IPS-NIHi7 (cell line): Measurements from ENCODE around the gene SLC29A3.
A peak's percentile ranks its signal among the peaks of the same experiment; 100 is the strongest.
"Not testable (repeated sequence)": the region's sequence is repeated elsewhere in the genome, so short reads cannot be mapped to it uniquely, and the experiment has no call there.

Source experiments
- DNase-seq: peaks from one replicate; pipeline ENCODE4 v3.0.0; 2012; ENCODE audit warnings: mixed read lengths; ENCODE audit errors: extremely low spot score

Gene SLC29A3

GRCh38 chr10:71319042-71319799, at the start of gene SLC29A3:
Gene SLC29A3, plus strand, starts transcription at chr10:71319259. Its CDS starts 51 bp downstream, at chr10:71319310.
- peak; percentile 90 for DNase-seq

DNA sequence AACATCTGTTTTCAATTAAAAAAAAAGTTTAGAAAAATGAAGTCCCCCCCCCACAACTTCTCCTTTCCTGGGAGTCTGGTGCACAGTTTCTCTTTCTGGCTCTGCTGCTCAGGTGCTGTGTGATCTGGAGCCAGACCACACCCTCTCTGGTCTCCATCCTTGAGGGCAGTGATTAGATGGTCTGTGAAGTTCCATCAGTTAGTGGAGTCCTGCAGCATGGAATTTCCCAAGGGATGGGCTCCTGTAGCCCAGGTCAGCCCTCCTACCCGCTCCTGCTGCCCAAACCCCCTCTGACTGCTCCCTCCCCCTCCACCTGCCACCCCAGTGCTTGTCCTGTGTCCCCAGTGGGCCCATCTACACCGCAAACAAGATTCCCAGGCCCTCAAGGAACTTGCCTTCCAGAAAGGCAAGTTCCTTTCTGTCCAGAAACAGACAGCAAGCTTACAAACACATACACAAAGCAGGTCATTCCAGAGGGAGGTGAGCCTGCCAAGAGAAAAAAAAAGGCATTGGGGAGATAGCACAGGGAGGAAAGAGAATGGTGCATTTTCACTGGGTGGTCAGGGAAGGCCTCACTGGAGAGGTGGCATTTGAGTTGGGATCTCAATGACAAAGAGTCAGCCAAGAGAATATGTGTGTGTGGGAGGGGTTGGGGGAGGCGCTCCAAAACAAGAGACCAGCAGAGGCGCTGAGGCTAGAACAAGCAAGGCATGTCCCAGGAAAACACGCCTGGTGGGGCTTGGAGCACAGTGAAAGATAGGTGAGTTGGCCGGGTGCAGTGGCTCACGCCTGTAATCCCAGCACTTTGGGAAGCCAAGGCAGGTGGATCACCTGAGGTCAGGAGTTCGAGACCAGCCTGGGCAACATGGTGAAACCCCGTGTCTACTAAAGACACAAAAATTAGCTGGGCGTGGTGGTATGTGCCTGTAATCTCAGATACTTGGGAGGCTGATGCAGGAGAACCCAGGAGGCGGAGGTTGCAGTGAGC, 49.5 kb upstream of the SLC29A3 start:
- DNase-seq: peak; percentile 78

DNA sequence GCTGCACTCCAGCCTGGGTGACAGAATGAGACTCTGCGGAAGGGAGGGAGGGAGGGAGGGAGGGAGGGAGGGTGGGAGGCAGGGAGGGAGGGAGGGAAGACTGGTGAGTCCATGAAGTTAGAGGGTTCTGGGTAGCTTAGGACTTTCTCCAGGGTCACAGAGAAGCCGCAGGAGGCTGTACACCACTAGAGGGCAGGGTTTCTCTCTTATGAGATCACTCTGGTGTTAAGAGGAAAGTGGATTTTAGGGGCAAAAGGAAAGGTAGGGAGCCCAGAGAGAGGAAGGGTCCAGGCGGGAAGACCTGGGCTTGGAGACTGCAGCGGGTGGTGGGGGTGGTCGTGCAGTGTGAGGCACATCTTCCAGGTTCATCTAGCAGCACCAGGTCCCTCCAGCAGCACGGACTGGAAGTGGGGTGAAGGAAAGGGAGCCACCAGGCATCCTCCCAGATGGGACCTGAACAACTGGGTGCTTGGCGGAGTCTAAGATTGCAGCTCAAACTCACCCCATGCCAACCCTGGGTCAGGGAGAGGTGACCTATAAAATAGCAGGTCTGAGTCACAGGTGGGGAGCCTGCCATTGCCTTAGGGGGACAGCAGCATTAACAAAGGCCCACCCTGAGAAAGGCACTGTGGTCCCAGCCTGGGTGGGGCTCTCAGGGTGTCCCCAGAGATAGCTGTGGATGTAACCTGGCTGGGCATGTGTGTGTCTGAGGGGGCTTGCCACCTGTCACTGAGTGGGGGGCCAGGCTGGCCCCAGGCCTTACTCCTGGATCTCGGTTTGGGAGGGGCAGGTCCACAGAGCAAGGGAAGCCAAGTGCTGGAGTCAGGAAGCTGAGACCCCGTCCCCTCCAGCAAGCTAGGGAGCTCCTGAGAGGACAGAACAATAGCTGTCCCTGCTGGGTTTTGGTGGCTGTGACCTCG, 48.5 kb upstream of the SLC29A3 start:
- peak; percentile 84 for DNase-seq

GRCh38 chr10:71271662-71272055, 47.4 kb upstream of the SLC29A3 start:
- DNase-seq: no peak

DNA sequence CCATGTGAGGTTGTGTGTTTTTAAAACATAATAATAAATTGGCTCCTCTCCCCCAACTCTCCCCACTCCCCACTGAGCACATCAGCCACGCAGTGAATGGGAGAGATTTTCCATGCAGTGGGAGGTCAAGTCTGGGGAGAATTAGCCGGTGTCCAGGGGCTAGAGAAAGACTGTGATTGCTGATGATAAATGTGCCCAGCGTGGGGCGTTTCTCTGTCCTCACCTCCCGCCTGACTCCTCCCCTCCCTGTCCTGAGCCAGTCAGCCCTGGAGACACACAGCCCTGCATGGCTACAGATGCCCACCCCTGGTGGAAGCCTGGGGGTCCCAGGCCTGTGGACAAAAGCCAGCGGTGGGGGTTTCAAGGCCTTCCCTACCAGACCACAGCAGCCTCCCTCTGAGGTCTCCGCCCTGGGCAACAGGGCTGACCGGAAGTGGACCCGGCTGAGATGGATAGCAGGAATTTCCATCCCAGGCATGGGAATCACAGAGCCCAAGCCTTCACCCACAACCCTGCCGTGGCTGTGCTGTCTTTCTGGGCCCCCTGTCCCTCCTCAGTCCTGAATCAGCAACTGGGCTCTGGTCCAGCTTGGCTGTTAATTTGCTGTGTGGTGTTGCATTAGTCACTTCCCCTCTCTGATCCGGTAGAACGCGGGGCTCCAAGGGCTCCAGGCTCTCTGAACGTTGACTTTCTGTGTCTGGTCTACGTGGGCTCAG, 46.8 kb upstream of the SLC29A3 start:
- no peak for DNase-seq

DNA sequence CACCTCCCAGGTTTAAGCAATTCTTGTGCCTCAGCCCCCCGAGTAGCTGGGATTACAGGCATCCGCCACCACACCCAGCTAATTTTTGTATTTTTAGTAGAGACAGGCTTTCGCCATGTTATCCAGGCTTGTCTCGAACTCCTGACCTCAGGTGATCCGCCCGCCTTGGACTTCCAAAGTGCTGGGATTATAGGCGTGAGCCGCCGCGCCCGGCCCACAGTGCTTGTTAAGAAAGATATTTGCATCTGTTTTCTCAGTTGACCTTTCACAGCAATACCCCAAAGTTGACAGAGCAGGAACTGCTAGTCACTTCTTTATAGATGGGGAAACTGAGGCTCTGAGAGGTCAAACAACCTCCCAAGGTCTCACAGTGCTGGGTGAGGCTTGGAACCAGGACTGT, 46.1 kb upstream of the SLC29A3 start:
- not testable (repeated sequence) for DNase-seq

- DNase-seq: no peak
Observed at GRCh38 chr10:71273506-71273905, 45.6 kb upstream of the SLC29A3 start.

DNA sequence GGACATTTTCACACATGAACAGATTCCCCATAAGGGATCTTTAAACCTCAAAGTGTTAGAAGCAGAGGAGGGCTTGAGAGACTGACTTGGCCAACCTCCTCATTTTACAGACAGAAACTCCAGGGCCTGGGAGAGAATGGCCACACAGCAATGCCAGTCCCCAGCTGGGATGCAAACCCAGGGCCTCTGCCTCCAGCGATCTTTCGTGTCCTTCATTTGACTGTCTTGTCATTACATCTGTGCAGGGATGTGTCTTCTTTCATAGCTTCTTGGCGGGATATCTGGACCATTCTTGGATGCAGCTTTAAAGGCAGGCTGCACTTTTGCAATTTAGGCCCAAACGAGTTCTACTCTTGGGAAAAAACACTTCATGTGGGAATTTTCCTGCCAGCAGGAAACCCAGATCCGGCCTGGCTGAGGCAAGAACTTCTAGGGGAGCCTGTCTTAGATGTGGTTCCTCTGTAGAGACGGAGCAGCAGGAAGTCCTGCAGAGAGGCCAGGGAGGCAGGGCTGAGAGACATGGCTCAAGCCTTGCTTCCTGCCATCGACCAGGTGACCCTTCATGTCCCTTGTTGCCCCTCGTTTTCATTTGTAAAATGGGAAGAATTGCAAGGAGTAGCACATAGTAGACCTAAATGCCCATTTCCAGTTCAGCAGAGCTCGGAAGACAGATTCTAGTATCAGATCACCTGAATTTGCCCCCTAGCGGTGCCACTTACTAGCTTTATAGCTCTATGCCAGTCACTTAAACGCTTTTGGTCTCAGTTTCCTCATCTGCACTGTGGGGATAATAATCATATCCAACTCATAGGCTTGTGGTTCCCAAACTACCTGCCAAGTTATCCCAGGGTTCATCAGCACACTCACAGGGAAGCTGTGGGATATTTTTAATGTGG, 43.9 kb upstream of the SLC29A3 start:
- no peak for DNase-seq

DNA sequence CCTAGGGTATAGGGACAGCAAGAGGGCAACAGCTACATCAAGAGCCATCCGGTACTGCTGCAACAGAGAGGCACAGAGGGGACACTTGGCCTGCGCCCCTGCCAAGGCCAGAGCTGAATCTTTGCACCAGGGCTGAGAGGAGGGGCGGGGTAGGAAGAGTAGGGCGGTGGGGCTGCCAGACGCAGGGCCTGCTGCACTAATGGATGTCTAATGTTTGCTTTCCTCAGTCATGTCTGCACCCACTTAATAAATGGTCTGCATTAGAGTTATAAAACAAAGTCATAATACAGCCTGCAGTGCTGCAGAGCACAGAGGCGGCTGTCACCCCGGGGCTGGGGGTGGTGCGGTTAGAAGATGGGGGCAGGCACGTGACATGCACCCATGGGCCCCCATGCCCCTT, 42.2 kb upstream of the SLC29A3 start:
- DNase-seq: no peak

- DNase-seq: no peak
Observed at GRCh38 chr10:71277914-71278665, 41.0 kb upstream of the SLC29A3 start.

DNA sequence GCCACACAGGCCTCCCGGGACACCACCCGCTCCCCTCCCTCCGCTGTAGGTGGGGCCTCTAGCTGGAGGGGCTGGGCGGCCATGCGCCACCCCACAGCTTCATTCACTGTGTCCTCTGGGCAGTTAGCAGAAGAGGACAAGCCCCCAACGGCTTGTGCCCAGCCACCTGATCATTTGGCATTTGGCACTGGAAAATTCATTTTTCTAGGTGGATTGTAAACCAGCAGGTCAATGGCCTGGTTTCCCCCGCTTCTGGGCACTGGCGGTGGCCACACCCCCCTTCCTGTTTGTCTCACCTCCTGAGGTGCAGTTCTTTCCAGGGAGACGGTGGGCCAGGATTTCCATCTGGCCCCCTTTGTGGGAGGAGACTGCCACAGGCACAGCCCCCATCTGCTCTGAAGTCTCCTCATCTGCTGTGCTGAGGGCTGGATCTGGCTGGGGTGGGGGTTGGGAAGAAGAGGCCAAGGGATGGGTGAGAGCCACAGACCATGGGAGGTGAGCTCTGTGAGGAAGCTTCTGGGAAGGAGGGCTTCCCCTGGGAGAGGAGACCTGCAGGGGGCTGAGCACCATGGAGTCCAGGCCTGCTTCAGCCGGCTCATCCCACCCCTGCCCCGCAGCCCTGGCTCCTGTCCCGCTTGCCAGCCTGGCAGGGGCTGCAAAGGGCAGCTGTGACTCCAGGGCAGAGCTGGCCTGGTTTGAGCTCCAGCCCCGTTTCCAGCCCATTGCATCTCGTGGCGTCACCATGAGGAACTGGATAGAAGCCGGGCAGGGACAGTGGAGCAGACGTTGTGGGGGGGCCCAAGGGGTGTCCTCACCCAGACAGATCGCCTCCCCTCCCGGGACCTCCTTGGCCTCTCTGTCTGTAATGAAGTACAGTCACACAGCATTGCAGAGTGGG, 40.1 kb upstream of the SLC29A3 start:
- peak; percentile 61 for DNase-seq

DNA sequence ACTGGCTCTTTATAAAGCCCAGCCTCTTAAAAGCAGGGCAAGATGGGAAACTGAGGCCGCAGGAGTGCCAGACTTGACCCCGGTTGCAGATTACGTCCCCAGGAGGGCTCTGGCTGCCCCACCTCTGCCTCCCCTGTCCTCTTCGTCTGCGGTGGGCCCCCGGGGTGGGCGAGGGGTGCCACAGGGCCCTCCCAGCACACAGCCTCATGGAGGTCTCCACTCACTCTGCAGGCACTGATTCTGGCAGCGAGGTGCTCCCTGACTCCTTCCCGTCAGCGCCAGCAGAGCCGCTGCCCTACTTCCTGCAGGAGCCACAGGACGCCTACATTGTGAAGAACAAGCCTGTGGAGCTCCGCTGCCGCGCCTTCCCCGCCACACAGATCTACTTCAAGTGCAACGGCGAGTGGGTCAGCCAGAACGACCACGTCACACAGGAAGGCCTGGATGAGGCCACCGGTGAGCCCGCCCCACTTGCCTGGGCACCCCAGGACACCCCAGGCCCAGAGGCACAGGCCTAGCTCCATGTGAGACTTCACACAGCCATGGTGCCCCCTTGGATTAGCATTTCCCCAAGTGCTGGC, 39.4 kb upstream of the SLC29A3 start:
- DNase-seq: no peak

- no peak for DNase-seq
Observed at GRCh38 chr10:71280216-71280615, 38.8 kb upstream of the SLC29A3 start.

GRCh38 chr10:71280825-71281224, 38.2 kb upstream of the SLC29A3 start:
- DNase-seq: no peak

- no peak for DNase-seq
Observed at GRCh38 chr10:71281646-71282322, 37.3 kb upstream of the SLC29A3 start.

- DNase-seq: no peak
Observed at GRCh38 chr10:71282323-71282680, 36.8 kb upstream of the SLC29A3 start.

GRCh38 chr10:71283410-71283809, 35.6 kb upstream of the SLC29A3 start:
- no peak for DNase-seq
